Hepatocyte (in vitro differentiated cells): ENCODE measurements around the gene WDFY4.

Experiments
- EZH2 ChIP-seq: fragments of 200-600 bp; sonication (generic); IDR thresholded peaks from 2 replicates; pipeline ENCODE4 v1.6.1; 2016; ENCODE audit warnings: antibody characterized with exemption, mild to moderate bottlenecking, borderline replicate concordance
- TF ChIP-seq, protein P1 (sequence below): fragments of 200-600 bp; sonication (generic); IDR thresholded peaks from 2 replicates; pipeline ENCODE4 v1.5.1; 2016; ENCODE audit warnings: antibody characterized with exemption, mild to moderate bottlenecking; ENCODE audit not compliant: poor library complexity

- TF ChIP-seq, protein P1, sequence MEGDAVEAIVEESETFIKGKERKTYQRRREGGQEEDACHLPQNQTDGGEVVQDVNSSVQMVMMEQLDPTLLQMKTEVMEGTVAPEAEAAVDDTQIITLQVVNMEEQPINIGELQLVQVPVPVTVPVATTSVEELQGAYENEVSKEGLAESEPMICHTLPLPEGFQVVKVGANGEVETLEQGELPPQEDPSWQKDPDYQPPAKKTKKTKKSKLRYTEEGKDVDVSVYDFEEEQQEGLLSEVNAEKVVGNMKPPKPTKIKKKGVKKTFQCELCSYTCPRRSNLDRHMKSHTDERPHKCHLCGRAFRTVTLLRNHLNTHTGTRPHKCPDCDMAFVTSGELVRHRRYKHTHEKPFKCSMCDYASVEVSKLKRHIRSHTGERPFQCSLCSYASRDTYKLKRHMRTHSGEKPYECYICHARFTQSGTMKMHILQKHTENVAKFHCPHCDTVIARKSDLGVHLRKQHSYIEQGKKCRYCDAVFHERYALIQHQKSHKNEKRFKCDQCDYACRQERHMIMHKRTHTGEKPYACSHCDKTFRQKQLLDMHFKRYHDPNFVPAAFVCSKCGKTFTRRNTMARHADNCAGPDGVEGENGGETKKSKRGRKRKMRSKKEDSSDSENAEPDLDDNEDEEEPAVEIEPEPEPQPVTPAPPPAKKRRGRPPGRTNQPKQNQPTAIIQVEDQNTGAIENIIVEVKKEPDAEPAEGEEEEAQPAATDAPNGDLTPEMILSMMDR, result no peak
- no peak for TF ChIP-seq EZH2
These were observed 32.8 kb upstream of the WDFY4 start for GRCh38 chr10:48651839-48652238.
